Measurements from ENCODE around the gene GPALPP1. TPM values are rescaled to one million over a fixed set of nuclear protein-coding genes. Genes with fewer than 3 reads are reported as not detected.
"Not testable (repeated sequence)": the region's sequence is repeated elsewhere in the genome, so short reads cannot be mapped to it uniquely, and the experiment has no call there.

Gene GPALPP1
- polyA plus RNA-seq, 3 donors = 55.3 to 61.2 (median 58.1) TPM

GRCh38 chr13:45060062-45060461 lies 70.7 kb downstream of the GPALPP1 start:
- no peak for DNase-seq (ENCODE audit: low read depth in 3 of 3, low spot score in 2 of 3)

GRCh38 chr13:45063261-45063860 lies 74.0 kb downstream of the GPALPP1 start:
- no peak for DNase-seq (ENCODE audit: low read depth in 3 of 3, low spot score in 2 of 3)

DNA sequence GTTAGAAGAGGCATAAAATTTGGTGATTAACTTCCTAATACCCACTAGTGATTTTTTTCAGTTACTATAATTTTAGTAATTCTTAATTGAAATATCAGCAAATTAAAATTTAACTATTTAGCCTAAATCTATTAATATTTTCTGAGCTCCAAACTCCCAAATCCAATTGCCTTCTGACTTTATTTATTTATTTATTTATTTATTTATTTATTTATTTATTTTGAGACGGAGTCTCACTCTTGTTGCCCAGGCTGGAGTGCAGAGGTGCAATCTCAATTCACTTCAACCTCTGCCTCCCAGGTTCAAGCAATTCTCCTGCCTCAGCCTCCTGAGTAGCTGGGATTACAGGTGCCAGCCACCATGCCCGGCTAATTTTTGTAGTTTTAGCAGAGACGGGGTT lies 74.6 kb downstream of the GPALPP1 start:
- not testable (repeated sequence) for DNase-seq (ENCODE audit: low read depth in 3 of 3, low spot score in 2 of 3)

DNA sequence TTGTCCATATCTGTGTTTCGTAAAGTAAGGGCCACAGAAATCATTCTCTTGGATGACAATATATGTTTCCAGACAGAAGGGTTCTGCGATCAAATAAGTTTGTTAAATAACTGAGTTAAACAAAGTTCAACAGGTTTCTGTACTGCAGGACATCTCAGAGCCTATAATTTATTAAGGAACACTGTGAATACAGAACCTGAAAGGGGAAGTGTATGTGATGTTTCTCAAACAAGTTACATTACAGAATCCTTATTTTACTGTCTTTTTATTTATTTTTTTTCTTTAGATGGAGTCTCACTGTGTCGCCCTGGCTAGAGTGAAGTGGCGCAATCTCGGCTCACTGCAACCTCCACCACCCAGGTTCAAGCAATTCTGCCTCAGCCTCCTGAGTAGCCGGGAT lies 75.6 kb downstream of the GPALPP1 start:
- no peak for DNase-seq (ENCODE audit: low read depth in 3 of 3, low spot score in 2 of 3)

GRCh38 chr13:45068036-45069001 lies 79.0 kb downstream of the GPALPP1 start:
- DNase-seq (ENCODE audit: low read depth in 3 of 3, low spot score in 2 of 3) = no peak

- no peak for DNase-seq (ENCODE audit: low read depth in 3 of 3, low spot score in 2 of 3)
These were observed 84.5 kb downstream of the GPALPP1 start for GRCh38 chr13:45073809-45074208.

DNA sequence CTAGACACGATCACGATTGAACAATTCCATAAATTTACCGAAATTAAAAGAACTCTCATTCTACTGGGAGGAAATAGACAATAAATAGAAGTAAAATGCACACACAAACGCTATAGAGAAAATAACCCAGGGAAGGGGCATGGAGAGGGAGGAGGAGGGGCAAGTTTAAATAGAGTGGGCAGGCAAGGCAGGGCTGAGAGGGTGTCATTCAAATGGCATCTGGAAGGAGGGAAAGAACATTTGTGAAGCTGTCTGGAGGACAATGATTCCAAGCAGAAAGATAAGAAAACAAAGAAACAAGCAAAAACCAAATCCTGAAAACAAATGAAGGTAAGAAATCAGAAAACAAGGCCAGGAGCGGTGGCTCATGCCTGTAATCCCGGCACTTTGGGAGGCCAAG lies 85.4 kb downstream of the GPALPP1 start:
- no peak for DNase-seq (ENCODE audit: low read depth in 3 of 3, low spot score in 2 of 3)

GRCh38 chr13:45078003-45078402 lies 88.7 kb downstream of the GPALPP1 start:
- DNase-seq (ENCODE audit: low read depth in 3 of 3, low spot score in 2 of 3) = no peak

Other genes with a start within 250 kb of the GPALPP1 start
- 10 to 100 TPM; 12.9 to 14.9 (median 13.0) TPM for gene NUFIP1, start 67 bp upstream of the GPALPP1 start, polyA plus RNA-seq (ENCODE audit: insufficient read length in 3 of 3)
- 10 to 100 TPM; 30.3 to 32.9 (median 32.5) TPM for gene GTF2F2, start 131.0 kb downstream of the GPALPP1 start, polyA plus RNA-seq (ENCODE audit: insufficient read length in 3 of 3)
- under 1 TPM; 0.25 to 0.83 (median 0.61) TPM for gene KCTD4, start 211.5 kb downstream of the GPALPP1 start, polyA plus RNA-seq (ENCODE audit: insufficient read length in 3 of 3)